22Rv1 (cell line): Measurements from ENCODE around the gene NELL2.

Experiments used
- H3K27ac ChIP-seq: fragments of 450-650 bp; 2 replicates; pipeline ENCODE4 v1.5.1; 2017
- ZFX ChIP-seq: fragments of 450-650 bp; IDR thresholded peaks from 2 replicates; pipeline ENCODE4 v1.6.1; 2017; ENCODE audit warnings: antibody characterized with exemption, borderline replicate concordance
- TF ChIP-seq, protein P1 (sequence below): fragments of 450-650 bp; IDR thresholded peaks from 2 replicates; pipeline ENCODE4 v1.5.1; 2017; ENCODE audit warnings: mild to moderate bottlenecking

NELL2 gene

DNA sequence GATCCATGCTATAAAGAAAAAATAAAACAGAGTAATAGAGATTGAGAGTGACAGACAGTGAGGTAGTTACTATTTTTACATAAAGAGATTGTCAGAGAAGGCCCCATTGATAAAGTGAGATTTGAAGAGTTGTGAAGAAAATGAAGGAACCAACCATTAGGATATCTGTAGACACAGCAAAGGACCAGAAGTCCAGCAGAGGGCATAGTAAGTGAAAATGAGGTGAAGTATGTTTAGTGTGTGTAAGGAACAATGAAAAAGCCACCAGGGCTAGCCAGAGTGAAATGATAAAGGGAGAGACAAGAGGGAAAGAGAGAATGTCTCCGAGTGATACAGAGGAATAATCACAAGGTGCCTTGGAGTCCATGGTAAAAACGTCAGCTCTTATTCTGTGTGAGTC is 411.0 kb downstream of the NELL2 start:
- H3K27ac ChIP-seq: no peak overlapping the region
- TF ChIP-seq, protein P1, sequence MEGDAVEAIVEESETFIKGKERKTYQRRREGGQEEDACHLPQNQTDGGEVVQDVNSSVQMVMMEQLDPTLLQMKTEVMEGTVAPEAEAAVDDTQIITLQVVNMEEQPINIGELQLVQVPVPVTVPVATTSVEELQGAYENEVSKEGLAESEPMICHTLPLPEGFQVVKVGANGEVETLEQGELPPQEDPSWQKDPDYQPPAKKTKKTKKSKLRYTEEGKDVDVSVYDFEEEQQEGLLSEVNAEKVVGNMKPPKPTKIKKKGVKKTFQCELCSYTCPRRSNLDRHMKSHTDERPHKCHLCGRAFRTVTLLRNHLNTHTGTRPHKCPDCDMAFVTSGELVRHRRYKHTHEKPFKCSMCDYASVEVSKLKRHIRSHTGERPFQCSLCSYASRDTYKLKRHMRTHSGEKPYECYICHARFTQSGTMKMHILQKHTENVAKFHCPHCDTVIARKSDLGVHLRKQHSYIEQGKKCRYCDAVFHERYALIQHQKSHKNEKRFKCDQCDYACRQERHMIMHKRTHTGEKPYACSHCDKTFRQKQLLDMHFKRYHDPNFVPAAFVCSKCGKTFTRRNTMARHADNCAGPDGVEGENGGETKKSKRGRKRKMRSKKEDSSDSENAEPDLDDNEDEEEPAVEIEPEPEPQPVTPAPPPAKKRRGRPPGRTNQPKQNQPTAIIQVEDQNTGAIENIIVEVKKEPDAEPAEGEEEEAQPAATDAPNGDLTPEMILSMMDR: peak; percentile 53
- TF ChIP-seq ZFX: no peak

DNA sequence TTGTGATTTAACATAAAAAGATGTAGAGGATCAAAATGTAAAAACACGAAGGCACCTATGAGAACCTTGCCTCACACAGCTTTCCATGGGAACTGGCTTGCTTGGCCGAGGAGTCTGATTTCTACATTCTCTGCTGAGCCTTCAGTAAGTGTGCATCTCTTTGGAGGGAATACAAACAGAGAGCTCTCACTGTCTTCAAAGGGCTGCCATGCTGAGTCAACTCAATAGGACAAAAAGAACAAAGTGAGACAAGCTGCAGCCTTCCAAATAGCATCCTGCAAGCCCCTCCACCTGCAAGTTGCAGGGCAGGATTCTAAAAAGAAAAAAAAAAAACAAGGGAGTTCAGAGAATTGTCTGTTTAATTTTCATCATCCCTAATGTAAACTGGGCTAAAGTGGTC is 411.9 kb downstream of the NELL2 start:
- H3K27ac ChIP-seq: no peak overlapping the region
- TF ChIP-seq, protein P1: no peak
- TF ChIP-seq ZFX: no peak

DNA sequence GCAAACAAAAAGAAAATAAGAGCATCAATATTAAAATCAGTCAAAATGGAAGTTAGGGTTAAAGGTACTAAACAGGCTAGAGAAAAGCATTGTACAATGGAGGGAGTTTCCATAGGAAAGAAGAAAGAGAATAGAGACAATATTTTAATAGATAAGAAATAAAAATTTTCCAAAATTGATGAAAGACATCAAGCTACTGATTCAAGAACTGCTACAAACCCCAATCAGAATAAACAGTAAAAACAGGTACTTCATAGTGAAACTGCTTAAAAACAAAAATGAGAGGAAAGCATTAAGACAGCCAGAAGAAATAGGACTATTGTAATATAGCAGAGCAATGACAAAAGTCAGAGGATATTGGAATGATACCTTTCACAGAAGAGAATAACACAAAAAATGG is 413.4 kb downstream of the NELL2 start:
- TF ChIP-seq, protein P1: no peak
- no peak for TF ChIP-seq ZFX

DNA sequence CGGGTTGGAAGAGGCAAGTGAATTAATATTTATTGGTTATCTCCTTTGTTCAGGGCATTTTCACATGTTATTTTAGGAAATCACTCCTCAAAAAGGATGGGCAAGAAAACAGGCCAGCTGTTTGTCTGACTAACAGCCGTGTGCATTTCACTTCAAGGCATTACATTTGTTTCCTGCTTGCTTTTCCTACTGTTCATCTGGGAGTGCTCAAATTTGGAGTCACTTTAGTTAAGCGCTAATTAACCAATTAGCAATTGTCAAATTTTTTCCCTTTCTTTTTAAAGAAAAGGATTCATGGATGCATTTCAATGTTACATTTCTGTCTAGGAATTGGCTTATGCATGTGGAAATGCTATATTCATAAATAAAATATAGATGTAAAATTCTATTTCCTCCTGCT is 415.9 kb downstream of the NELL2 start:
- H3K27ac ChIP-seq: no peak overlapping the region
- TF ChIP-seq ZFX: no peak
- TF ChIP-seq, protein P1: no peak

More for the DNA sequence above, 413.4 kb downstream of the NELL2 start:
- H3K27ac ChIP-seq: no peak overlapping the region

DNA sequence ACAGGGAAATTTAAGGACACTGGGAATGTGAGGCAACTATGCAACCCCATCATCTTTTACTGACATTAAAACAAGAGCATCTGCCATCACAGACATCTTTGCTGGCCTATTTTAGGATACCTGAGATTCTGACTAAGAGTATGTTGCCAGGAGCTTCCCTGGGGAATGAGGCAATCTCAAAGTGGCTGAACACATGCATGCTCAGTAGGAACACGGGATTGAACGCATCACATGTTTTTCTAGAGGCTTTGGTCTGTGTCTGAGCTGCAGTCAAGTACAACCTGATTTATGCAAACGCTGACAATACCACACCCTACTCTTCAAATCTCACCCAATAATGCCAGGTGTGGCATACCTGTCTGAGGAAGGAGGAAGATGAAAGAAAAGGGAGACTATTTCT is 416.5 kb downstream of the NELL2 start:
- no peak overlapping the region for H3K27ac ChIP-seq
- TF ChIP-seq ZFX: no peak
- TF ChIP-seq, protein P1: no peak
